C4-2B (cell line): Measurements from ENCODE around the gene GPR31.

ENCODE experiments used
- H3K27ac ChIP-seq: fragments of 450-650 bp; 2 replicates; pipeline ENCODE4 v1.5.1; 2017
- ZFX ChIP-seq: fragments of 450-650 bp; IDR thresholded peaks from 2 replicates; pipeline ENCODE4 v1.6.1; 2017
- TF ChIP-seq, protein P1 (sequence below): fragments of 450-650 bp; conservative IDR thresholded peaks from 2 replicates; pipeline ENCODE4 v1.5.1; 2017; ENCODE audit warnings: mild to moderate bottlenecking

The GPR31 gene

GRCh38 chr6:167136376-167136775 lies 21.4 kb downstream of the GPR31 start:
- no peak overlapping the region for H3K27ac ChIP-seq
- no peak for TF ChIP-seq ZFX

GRCh38 chr6:167134448-167135328 lies 23.1 kb downstream of the GPR31 start:
- TF ChIP-seq, protein P1, sequence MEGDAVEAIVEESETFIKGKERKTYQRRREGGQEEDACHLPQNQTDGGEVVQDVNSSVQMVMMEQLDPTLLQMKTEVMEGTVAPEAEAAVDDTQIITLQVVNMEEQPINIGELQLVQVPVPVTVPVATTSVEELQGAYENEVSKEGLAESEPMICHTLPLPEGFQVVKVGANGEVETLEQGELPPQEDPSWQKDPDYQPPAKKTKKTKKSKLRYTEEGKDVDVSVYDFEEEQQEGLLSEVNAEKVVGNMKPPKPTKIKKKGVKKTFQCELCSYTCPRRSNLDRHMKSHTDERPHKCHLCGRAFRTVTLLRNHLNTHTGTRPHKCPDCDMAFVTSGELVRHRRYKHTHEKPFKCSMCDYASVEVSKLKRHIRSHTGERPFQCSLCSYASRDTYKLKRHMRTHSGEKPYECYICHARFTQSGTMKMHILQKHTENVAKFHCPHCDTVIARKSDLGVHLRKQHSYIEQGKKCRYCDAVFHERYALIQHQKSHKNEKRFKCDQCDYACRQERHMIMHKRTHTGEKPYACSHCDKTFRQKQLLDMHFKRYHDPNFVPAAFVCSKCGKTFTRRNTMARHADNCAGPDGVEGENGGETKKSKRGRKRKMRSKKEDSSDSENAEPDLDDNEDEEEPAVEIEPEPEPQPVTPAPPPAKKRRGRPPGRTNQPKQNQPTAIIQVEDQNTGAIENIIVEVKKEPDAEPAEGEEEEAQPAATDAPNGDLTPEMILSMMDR = no peak
- TF ChIP-seq ZFX = no peak
- H3K27ac ChIP-seq = no peak overlapping the region

DNA sequence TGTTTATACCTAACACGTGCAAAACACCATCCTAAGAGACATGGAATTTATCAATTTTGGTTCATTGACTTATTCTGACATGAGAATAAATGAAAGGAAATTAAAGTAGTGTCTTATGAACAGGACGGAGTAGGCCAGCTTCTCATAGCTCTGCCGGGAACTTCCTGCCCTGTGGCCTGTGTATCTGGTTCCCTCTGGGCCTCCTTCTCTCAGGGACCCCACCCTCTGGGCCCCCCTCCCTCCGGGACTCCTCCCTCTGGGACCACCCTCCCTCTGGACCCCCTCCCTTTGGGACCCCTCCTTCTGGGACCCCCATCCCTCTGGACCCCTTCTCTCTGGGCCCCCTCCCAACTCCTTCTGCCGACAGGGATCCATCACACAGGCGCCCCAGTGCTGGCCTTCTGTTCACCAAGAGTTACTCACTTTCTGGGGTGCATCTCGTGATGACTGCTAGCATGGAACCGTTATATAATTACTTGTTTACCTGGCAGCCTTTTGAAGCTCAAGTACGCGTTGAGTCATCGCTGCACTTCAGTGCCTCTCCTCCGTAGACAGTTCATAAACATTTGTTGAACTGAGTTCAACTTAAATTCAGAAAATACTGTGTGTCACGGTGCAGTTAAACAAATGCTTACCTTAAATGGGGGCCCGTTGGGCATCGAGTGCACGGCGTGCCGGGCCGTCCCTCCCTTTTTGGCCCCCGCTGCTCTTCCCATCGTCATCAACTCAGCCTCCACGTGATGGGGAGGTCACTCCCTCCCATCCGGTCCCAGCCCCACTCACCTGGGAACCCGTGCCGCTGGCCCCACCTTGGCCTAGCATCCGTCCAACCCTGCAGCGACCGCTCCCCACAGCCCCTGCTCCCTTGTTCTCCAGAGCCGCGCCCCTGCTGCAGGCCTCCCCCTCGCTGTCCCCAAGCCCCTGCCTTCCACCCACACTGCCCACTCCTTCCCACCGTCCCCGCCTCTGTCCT lies 26.8 kb downstream of the GPR31 start:
- H3K27ac ChIP-seq = no peak overlapping the region
- TF ChIP-seq, protein P1 = no peak
- no peak for TF ChIP-seq ZFX

DNA sequence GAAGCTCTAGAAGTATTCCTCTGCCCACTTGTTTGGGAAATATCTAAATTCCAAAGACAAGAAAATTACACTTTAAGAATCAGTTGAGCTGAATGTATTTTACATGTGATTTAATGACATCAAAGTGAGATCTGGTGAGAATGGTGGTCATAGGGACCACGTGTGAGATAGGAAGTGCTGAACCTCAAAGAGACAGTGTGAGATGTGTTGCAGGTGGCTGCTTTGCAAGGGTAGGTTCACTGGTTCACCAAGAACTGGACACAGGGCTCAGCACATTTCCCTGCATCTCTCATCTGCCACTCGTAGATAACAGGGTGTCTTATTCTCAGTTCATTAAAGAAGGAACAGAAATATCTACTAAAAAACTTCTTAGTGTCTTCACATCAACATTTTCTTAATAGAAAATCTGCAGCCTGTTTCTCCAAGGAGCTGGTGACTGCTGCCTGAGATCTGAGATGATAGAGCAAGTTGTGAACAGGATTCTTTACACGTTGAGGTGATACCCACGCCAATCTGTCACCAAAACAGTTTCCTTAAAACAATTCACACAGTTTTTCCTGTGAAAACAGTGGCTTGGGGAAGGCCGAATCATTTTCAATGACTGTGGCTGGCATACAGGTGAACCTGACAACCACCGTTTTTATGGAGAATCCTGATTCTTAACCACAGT lies 27.6 kb downstream of the GPR31 start:
- no peak overlapping the region for H3K27ac ChIP-seq
- TF ChIP-seq, protein P1 = no peak
- TF ChIP-seq ZFX = no peak

DNA sequence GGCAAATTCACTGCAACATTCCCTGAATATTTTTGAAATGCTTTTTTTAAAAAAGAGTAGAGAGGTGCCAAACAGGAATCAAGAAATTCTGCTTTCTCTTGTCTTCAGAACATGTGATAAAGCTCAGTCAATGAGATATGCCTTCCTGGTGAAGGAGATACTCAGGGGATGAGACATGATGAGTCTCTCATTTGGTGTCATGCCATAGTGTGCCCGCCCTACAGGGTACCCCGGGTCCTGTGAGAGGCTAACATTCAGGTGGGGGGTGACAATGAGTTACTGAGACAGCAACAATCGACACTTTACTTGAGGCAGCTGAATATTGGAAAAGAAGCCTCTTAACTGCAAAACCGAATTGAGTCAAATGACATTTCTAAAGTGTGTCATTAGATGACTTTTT lies 28.2 kb downstream of the GPR31 start:
- TF ChIP-seq, protein P1 = no peak
- no peak for TF ChIP-seq ZFX
- no peak overlapping the region for H3K27ac ChIP-seq

- no peak overlapping the region for H3K27ac ChIP-seq
- TF ChIP-seq ZFX = no peak
- TF ChIP-seq, protein P1 = no peak
These were observed 28.6 kb downstream of the GPR31 start for GRCh38 chr6:167129159-167129558.

- no peak overlapping the region for H3K27ac ChIP-seq
- TF ChIP-seq, protein P1 = no peak
- TF ChIP-seq ZFX = no peak
These were observed 29.8 kb downstream of the GPR31 start for GRCh38 chr6:167127785-167128531.
